ENCODE data around the gene LRWD1. TPM values are rescaled to one million over a fixed set of nuclear protein-coding genes. Genes with fewer than 3 reads are reported as not detected.
"Not testable (repeated sequence)": the region's sequence is repeated elsewhere in the genome, so short reads cannot be mapped to it uniquely, and the experiment has no call there.

Gene LRWD1
- total RNA-seq, 1 experiment from 2014 or later: 29.7 TPM

- not testable (repeated sequence) for H3K36me3 ChIP-seq, DNase-seq, H3K4me3 ChIP-seq, H3K27me3 ChIP-seq, H3K9me3 ChIP-seq
Measured at GRCh38 chr7:102505298-102506185, 40.8 kb downstream of the LRWD1 start.

GRCh38 chr7:102507410-102508088 lies 42.8 kb downstream of the LRWD1 start:
- not testable (repeated sequence) for H3K4me3 ChIP-seq, H3K36me3 ChIP-seq, H3K9me3 ChIP-seq, DNase-seq, H3K27me3 ChIP-seq

- not testable (repeated sequence) for H3K36me3 ChIP-seq, H3K9me3 ChIP-seq, DNase-seq, H3K4me3 ChIP-seq, H3K27me3 ChIP-seq
Measured at GRCh38 chr7:102510575-102510974, 45.8 kb downstream of the LRWD1 start.

- H3K9me3 ChIP-seq, H3K27me3 ChIP-seq, H3K36me3 ChIP-seq, H3K4me3 ChIP-seq, DNase-seq: not testable (repeated sequence)
Measured at GRCh38 chr7:102511860-102512522, 47.2 kb downstream of the LRWD1 start.

GRCh38 chr7:102512642-102513221 lies 47.9 kb downstream of the LRWD1 start:
- H3K9me3 ChIP-seq, H3K27me3 ChIP-seq, H3K4me3 ChIP-seq, DNase-seq, H3K36me3 ChIP-seq: not testable (repeated sequence)

- H3K36me3 ChIP-seq, H3K4me3 ChIP-seq, H3K9me3 ChIP-seq, DNase-seq, H3K27me3 ChIP-seq: not testable (repeated sequence)
Measured at GRCh38 chr7:102514881-102515721, 50.3 kb downstream of the LRWD1 start.

- not testable (repeated sequence) for H3K27me3 ChIP-seq, H3K9me3 ChIP-seq, H3K36me3 ChIP-seq, DNase-seq, H3K4me3 ChIP-seq
Measured at GRCh38 chr7:102515889-102516288, 51.1 kb downstream of the LRWD1 start.

GRCh38 chr7:102516951-102517350 lies 52.2 kb downstream of the LRWD1 start:
- not testable (repeated sequence) for DNase-seq, H3K4me3 ChIP-seq, H3K36me3 ChIP-seq, H3K9me3 ChIP-seq, H3K27me3 ChIP-seq

- not testable (repeated sequence) for H3K27me3 ChIP-seq, H3K4me3 ChIP-seq, DNase-seq, H3K36me3 ChIP-seq, H3K9me3 ChIP-seq
Measured at GRCh38 chr7:102517550-102518147, 52.9 kb downstream of the LRWD1 start, which contains the start of gene RASA4B. Gene RASA4B (minus strand): TSS chr7:102517777. CDS start chr7:102517710, 67 bp downstream.

- H3K9me3 ChIP-seq, H3K4me3 ChIP-seq, DNase-seq, H3K27me3 ChIP-seq, H3K36me3 ChIP-seq: not testable (repeated sequence)
Measured at GRCh38 chr7:102520797-102521196, 56.0 kb downstream of the LRWD1 start.

Other genes with a start within 250 kb of the LRWD1 start
- gene SH2B2, start 178.1 kb upstream of the LRWD1 start, total RNA-seq (2014; rRNA removed; shearing (Covaris generic); ENCODE audit: low replicate concordance): 0.40 and 1.3 TPM in 2 replicates
- not detected in 2 replicates for gene SPDYE6, start 108.5 kb upstream of the LRWD1 start, total RNA-seq (2014; rRNA removed; shearing (Covaris generic); ENCODE audit: low replicate concordance)
- 7.6 and 16.2 TPM in 2 replicates for gene PRKRIP1, start 68.6 kb upstream of the LRWD1 start, total RNA-seq (2014; rRNA removed; shearing (Covaris generic); ENCODE audit: low replicate concordance)
- 24.3 and 27.1 TPM in 2 replicates for gene ORAI2, start 31.4 kb upstream of the LRWD1 start, total RNA-seq (2014; rRNA removed; shearing (Covaris generic); ENCODE audit: low replicate concordance)
- gene ALKBH4, start 121 bp upstream of the LRWD1 start, total RNA-seq (2014; rRNA removed; shearing (Covaris generic); ENCODE audit: low replicate concordance): 10.8 and 17.1 TPM in 2 replicates
- 18.4 and 45.5 TPM in 2 replicates for gene POLR2J, start 13.9 kb downstream of the LRWD1 start, total RNA-seq (2014; rRNA removed; shearing (Covaris generic); ENCODE audit: low replicate concordance)
- gene RASA4B, start 52.8 kb downstream of the LRWD1 start, total RNA-seq (2014; rRNA removed; shearing (Covaris generic); ENCODE audit: low replicate concordance): 0.12 and 1.7 TPM in 2 replicates
- gene UPK3BL2, start 78.7 kb downstream of the LRWD1 start, total RNA-seq (2014; rRNA removed; shearing (Covaris generic); ENCODE audit: low replicate concordance): 2.5 TPM in 1 of 2 replicates, not detected in the other
- not detected in 2 replicates for gene SPDYE2, start 86.2 kb downstream of the LRWD1 start, total RNA-seq (2014; rRNA removed; shearing (Covaris generic); ENCODE audit: low replicate concordance)
- 2.2 and 7.1 TPM in 2 replicates for gene POLR2J3, start 107.6 kb downstream of the LRWD1 start, total RNA-seq (2014; rRNA removed; shearing (Covaris generic); ENCODE audit: low replicate concordance)
- gene RASA4, start 151.8 kb downstream of the LRWD1 start, total RNA-seq (2014; rRNA removed; shearing (Covaris generic); ENCODE audit: low replicate concordance): 1.6 and 3.9 TPM in 2 replicates
- 0.37 and 13.4 TPM in 2 replicates for gene UPK3BL1, start 177.8 kb downstream of the LRWD1 start, total RNA-seq (2014; rRNA removed; shearing (Covaris generic); ENCODE audit: low replicate concordance)
- gene SPDYE2B, start 185.3 kb downstream of the LRWD1 start, total RNA-seq (2014; rRNA removed; shearing (Covaris generic); ENCODE audit: low replicate concordance): not detected in 2 replicates
- gene POLR2J2, start 206.7 kb downstream of the LRWD1 start, total RNA-seq (2014; rRNA removed; shearing (Covaris generic); ENCODE audit: low replicate concordance): not detected in 2 replicates

Measured in MG63 (cell line).